Stimulated activated CD8-positive, alpha-beta memory T cell treated with anti-CD3 and anti-CD28 coated beads, Interleukin-12 subunit alpha, Interleukin-12 subunit beta, amount 100 ng/mL, for 1 hour (primary cell): ENCODE measurements around the gene DZIP1.

Experiments used
- DNase-seq: peaks from one replicate; pipeline ENCODE4 v3.0.0-alpha.2; 2020; ENCODE audit warnings: low read depth

Gene DZIP1

DNA sequence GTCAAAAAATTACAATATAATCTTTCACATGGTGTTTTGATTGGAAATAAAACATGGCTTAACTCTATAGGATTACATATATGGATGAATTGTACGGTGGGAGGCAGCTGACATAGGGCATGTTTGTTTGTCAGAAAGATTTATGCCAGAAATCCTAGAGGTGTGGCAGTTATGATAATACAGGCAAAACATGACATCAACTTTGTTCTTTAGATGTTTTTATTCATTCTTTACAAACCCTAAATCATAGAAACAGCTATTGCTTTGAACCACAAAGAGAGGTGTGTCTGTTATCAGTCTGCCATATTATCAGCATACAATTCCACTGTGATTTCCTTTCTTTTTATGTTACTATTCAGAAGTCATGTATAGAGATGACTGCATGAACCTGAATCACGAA is 100.2 kb downstream of the DZIP1 start:
- no peak for DNase-seq

DNA sequence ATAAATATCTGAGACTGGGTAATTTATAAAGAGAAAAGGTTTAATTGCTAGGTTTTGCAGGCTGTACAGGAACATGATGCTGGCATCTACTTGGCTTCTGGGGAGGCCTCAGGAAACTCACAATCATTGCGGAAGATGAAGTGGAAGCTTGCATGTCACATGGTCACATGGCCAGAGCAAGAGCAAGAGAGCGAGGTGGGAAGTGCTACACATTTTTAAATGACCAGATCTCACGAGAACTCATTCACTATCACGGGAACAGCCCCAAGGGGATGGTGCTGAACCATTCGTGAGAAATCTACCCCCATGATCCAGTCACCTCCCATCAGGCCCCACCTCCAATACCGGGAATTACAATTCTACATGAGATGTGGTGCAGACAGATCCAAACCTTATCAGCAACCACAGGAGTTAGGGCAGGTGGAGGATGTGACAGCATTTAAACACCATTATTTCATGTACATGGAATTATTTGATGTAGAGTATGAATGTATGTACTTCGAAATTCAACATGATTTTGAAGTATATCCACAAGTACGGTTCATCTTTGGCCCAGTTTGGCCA is 102.5 kb downstream of the DZIP1 start:
- DNase-seq = no peak

DNA sequence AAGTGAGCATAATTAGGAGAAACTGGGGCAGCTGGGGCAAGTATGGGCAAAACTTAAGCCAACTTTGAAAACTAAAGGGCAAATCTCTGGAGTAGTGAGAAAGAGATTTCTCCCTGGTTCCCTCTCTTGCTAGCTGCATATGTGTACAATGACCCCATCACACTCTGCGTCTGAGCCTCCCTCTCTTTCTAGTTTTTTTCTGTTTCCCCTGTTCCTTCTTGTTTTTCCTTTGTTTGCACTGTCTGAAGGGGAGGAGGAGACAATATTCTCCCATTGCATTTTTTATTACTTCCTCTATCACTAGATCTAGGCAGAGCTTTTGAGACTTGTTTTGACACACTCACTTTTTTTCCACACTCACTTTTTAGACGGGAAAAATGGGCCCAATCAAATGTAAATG is 103.2 kb downstream of the DZIP1 start:
- DNase-seq = no peak

DNA sequence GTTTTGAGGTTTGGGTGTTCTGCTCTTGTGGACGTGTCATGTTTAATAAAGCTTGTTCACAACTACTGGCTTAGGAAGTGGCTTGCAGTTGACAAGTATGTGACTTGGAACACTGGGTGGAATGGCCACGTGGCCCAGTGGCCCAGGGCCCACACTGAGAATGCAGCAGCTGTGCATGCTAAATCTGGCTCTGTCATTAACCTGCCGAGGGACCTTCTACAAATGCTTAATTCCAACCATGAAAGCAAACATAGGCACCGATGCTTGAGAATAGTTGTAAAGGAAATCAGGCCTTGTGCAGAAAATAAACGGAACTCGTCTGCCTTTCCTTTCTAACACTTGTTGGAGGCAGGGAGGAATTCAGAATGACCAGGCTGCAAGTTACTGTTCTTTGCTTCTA is 103.6 kb downstream of the DZIP1 start:
- no peak for DNase-seq

DNA sequence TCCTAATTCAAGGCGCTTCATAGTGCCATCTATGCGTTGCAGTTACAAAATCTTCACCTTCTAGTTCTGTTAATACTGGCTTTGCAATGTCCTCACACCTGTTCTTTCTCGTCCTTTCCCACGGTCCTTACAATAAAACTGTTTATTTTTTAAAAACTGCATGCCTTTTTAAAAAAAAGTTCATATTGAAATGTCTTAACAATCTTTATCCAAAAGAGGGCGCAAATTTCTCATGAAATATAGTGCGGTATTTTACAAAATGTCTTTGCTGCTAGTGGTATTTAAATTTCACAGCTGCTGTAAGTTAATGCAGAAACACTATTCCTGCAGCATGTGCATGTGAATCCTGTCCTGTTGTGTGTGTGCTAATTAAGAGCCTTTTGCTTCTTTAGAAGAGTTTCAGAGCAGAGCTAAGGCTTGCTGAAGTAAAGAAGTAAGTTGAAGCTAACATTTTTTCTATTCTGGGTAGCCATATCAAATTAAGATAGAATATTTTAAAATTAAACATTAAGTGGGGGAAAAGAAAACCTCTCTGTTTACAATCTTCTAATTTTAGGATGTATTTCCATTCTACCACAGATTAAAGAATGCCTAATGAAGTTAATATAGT is 107.8 kb downstream of the DZIP1 start:
- DNase-seq = no peak

DNA sequence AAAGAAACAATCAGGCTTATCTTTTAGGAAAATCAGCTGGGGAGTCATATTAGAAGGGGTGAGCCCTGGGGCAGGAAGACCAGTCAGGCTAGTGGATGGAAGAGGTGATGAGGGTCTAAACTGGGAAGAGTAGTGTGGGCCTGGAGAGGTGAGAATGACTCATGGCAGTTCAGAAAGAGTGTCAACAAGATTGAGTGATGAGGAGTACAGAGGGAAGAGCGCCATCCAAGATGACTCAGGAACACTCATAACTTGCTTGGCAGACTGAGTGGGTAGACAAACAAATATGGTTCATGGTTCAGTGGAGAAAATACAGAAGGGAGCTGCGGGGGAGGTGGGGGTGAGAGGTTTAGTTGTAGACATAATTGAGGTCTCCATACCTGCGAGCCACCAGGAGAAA is 109.3 kb downstream of the DZIP1 start:
- DNase-seq = no peak

DNA sequence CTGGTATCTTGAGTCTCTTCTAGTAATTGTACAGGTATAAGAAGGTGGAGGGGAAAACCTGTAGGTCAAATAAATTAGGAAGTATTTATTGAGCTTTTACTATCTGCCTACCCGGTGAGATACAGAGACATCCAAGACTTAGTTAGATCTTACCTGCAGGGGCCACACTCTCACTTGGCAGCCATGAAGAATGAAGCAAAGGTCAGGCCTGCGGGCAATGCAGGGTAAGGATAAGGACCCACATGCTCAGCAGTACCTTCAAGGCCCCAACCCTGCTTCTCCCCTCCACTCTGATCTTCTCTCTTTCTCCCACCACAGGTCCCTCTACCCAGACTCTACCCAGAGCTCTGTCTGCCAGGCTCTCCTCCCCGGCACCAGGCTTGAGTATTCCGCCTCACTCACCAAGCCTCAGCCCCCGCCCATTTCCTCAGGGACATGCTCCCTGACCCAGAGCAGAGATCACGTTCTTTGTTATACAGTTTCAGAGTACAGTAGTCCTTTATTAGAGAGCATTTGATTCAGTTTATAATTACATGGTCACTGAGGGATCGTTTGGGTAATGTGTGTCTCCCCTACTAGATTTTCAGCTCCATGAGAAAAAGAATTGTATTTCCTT is 110.9 kb downstream of the DZIP1 start:
- no peak for DNase-seq

DNA sequence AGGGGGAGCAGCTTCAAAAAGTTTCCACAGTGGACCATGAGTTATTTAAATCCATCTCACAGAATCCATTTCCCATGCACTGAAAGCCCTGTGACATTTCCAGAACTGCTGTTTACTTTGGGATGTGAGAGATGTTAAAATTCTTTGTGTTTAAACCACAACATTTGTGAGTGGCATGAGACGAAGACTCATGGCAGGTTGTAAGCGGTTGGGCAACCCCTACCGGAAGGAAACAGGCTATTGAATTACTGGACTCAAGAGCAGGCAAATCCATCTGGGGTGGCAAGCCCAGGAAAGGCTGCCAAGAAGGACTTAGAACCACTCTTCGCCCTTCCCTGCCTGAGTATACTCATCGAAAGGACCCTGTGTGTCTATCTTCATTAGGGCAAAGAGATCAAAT is 114.3 kb downstream of the DZIP1 start:
- no peak for DNase-seq
